VCaP (cell line): ENCODE results near the gene FUT8.

Experiments
- H3K27ac ChIP-seq: fragments of 450-650 bp; 2 replicates; pipeline ENCODE4 v1.5.1; 2017
- TF ChIP-seq, protein P1 (sequence below): fragments of 450-650 bp; conservative IDR thresholded peaks from 2 replicates; pipeline ENCODE4 v1.5.1; 2017; ENCODE audit warnings: mild to moderate bottlenecking, moderate library complexity

Gene FUT8

DNA sequence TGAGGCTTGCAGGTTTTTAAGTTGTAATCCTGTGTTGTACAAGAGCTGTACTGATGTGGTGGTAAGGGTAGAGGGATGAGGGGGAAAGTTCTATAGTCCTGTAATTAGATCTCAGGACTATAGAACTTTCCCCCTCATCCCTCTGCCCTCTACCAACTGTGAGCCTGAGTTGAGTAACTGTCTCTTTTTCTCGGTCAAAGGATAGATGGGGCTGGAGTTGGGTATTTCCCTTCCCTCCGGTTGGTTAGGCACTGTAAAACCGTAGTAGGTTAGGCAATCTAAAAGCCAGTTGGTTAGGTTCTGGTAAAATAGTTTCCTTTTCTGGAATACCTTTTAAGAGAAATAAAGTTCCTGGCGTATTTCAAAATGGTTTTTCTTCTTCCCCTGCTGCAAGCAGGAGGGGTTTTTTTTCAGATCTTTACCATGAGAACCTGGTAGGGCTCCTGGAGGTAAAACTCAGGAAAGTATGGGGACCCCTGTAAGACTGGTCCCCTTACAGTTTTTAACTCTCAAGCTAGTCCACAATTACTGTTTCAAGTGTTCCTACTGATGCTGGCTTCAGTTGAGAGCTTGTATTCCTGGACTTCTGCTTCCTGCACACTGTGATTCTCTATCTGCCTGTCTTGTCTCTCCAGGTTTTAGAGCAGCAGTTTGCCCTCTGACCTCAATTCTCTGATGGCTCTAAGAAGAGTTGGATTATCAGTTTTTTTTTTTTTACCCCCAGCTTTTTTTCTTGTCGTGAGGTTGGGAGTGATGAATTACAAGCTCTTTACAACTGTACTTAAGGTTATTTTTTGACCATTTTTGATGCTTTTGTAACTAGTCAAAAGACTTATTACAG, 58.7 kb downstream of the FUT8 start:
- TF ChIP-seq, protein P1, sequence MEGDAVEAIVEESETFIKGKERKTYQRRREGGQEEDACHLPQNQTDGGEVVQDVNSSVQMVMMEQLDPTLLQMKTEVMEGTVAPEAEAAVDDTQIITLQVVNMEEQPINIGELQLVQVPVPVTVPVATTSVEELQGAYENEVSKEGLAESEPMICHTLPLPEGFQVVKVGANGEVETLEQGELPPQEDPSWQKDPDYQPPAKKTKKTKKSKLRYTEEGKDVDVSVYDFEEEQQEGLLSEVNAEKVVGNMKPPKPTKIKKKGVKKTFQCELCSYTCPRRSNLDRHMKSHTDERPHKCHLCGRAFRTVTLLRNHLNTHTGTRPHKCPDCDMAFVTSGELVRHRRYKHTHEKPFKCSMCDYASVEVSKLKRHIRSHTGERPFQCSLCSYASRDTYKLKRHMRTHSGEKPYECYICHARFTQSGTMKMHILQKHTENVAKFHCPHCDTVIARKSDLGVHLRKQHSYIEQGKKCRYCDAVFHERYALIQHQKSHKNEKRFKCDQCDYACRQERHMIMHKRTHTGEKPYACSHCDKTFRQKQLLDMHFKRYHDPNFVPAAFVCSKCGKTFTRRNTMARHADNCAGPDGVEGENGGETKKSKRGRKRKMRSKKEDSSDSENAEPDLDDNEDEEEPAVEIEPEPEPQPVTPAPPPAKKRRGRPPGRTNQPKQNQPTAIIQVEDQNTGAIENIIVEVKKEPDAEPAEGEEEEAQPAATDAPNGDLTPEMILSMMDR: no peak
- no peak overlapping the region for H3K27ac ChIP-seq

DNA sequence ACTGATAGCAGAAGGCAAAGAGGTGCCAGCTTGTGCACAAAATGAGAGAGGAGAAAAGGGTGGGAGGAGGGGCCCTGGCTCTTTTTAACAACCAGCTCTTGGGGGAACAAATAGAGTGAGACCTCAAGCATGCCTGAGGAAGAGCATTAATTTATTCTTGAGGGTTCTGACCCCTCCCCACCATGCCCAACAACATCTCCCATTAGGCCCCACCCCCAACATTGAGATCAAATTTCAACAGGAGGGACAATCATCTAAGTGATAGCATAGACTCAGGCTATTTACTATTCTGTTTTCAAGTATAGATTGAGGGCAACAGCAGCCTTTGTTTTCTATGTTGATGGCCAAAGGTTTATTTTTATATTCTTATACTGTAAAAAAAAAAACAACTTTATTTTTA, 59.7 kb downstream of the FUT8 start:
- H3K27ac ChIP-seq: no peak overlapping the region
- TF ChIP-seq, protein P1: no peak

DNA sequence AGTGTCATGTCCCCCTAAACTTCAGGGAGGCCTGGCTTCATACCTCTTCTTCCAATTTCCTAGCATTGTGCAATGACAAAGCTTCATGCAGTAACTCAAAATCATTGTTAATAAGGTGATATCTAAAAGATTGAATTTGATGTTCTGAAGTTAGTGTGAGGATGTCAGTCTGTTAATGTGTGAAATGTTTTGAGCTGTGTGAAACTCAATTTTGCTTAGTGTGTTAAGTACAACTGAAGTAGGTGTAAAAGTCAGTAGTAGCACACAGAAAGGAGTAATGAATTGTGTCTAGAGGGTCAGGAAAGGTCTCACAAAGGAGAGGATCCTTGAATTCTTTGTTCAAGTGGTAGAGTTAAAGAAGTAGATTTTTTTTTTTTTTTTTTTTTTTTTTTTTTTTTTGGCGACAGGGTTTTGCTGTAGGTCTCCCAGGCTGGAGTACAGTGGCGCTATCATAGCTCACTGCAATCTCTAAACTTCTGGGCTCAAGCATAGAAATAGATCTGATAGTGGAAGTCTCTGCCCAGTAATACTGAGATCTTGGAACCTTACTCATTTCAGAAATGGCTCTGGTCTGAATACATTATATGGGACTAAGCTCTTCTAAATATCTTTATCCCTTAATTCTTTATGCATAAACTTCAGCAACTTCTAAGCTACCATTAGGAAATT, 63.9 kb downstream of the FUT8 start:
- TF ChIP-seq, protein P1: no peak
- no peak overlapping the region for H3K27ac ChIP-seq

DNA sequence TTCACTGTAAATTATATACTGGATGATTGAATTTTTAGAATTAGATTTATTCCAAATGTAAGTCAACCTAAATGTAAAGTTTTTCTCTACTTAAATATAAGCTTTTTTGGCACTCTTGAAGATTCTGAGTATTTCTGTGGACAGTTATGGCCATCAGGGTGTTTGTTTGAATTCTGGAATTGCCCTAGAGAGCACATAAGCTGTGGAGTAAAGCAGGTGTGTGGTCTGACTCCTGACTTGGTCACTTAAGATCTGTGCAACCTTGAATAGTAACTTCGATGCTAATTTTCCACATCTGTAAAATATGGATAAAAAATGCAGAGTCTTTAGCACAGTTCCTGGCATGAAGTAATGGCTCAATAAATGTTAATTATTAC, 64.4 kb downstream of the FUT8 start:
- TF ChIP-seq, protein P1: no peak
- H3K27ac ChIP-seq: no peak overlapping the region

DNA sequence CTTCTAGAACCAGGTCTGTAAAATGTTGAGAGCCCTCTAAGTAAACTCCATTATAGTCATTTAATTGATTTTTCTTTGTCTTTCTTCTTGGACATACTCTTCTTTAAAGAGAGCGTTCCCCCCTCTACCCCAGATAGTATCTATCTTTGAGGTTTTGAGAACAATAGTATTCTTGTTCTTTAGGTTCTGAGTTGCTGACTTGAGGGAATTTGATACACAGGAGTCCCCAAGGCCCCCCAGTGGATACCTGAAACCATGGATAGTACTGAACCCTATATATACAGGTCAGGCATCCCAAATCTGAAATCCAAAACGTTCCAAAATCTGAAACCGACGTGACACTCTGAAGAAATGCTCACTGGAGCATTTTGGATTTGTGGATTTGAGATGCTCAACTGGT, 65.5 kb downstream of the FUT8 start:
- no peak overlapping the region for H3K27ac ChIP-seq
- TF ChIP-seq, protein P1: no peak

DNA sequence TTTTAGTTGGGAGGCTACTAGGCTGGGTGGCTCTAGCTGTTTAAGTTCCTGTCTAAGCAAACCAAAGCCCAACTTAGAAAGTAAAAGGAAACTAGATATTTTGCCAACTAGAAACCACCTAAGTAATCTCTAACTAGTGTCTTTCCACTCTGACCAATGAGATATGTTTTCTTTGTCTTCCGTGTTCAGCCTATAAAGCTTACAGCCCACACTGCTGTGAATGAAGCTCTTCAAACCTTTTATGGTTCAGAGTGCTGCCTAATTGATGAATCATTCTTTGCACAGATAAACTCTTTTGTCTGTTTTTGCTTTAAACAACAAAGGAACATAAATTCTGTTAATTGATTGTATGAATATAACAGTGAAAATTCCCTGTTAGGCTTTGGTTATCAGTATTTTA, 66.1 kb downstream of the FUT8 start:
- TF ChIP-seq, protein P1: no peak
- no peak overlapping the region for H3K27ac ChIP-seq

DNA sequence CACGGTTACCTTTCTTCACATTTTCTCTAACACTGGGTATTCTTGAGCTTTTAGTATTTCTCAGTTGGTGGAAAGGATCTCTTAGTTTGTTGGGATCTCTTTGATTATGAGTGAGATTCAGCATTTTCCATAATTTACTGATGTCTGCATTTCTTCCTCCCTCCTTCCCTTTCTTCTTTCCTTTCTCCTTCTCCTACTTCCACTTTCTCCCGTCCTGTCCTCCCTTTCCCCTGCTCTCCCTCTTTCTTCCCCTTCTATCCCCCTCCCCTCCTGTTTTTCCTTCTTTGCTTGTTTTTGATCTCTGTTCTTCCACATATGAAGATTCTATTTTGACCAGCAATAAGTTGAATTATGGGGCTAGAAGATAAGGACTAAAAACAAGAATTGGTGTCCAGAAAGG, 66.9 kb downstream of the FUT8 start:
- H3K27ac ChIP-seq: no peak overlapping the region
- TF ChIP-seq, protein P1: no peak
